GM19328 (cell line): ENCODE data around the gene ZNF879.

Experiments used
- ATAC-seq: cut with Tn5 transposase; IDR thresholded peaks from one replicate; pipeline ENCODE4 v1.9.1; 2021; ENCODE audit warnings: mild to moderate bottlenecking, moderate library complexity; ENCODE audit not compliant: unreplicated experiment

The ZNF879 gene

DNA sequence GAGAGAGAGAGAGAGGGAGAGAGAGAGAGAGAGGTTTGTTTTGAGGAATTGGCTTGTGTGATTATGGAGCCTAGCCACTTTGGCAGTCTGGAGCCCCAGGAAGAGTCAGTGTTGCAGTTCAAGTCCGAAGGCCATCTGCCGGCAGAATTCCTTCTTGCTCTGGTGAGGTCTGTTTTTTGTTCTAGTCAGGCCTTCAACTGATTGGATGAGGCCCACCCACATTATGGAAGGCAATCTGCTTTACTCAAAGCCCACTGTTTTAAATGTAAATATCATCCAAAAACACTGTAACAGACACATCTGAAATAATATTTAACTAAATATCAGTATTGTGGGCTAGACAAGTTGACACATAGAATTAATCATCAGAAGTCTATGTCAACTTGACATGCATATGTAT lies 17.0 kb upstream of the ZNF879 start:
- ATAC-seq, result no peak

- no peak for ATAC-seq
These were observed 14.9 kb upstream of the ZNF879 start for GRCh38 chr5:179008667-179009066.

DNA sequence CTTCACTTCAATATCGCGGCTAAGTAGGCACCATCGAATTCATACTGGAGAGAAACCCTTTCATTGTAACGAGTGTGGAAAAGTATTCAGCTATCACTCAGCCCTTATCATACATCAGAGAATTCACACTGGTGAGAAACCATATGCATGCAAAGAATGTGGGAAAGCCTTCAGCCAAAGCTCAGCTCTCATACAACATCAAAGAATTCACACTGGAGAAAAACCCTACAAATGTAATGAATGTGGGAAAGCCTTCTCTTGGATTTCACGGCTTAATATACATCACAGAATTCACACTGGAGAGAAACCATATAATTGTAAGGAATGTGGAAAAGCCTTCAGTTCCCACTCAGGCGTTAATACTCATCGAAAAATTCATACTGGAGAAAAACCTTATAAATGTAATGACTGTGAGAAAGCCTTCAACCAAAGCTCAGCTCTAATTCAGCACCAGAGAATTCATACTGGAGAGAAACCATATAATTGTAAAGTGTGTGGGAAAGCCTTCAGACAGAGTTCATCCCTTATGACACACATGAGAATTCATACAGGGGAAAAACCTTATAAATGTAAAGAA lies 9.5 kb downstream of the ZNF879 start:
- no peak for ATAC-seq

DNA sequence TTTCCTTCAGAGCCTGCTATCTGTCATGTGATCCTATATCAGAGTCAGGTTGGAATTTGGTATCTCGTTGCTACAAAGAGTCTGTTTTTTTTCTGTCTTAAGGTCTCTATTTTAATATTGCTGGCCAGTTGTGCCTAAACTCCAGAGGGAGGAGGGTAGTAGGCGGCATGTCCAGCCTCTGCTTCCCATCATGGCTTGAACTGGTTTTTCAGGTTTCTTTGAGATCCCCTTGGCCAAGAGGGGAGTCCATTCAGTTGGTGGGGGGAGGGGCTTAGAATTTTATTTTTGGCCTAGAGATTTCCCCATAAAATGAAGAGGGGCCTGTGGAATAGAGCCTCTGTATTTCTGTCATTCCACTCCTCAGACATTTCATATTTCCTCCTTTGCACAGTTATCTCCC lies 21.2 kb downstream of the ZNF879 start:
- no peak for ATAC-seq

- no peak for ATAC-seq
These were observed 28.2 kb downstream of the ZNF879 start for GRCh38 chr5:179051784-179052183.

DNA sequence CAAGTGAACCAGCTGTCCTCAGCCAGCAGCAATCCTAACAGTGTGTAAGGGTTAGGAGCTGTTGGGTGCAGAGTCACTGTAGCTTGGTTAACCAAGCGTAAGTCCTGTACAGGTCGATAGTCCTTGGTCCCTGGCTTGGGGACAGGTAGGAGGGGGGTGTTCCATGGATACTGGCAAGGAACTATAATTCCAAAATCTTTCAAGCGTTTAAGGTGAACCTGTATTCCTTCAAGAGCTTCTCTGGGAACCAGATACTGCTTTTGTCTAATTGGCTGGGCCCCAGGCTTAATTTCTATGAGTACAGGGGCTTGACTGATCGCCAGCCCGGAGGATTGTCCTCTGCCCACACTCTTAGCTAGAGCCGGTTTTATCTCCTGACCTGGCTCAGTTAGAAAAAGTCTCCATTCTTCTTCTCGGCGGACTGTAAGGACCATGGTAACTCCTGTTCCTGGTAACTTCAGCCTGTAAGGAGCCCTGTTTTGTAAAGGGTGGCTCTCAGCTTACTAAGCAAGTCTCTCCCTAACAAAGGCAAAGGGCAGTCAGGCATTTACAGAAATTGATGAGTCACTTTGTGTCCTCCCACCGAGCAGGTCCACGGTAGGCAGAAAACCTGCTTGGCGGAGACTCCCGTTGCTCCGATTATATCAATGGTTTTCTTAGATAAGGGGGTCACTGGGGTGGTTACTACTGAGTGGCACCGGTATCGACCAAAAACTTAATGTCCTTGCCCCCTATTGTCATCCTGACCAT lies 30.6 kb downstream of the ZNF879 start:
- ATAC-seq, result no peak

- no peak for ATAC-seq
These were observed 31.3 kb downstream of the ZNF879 start for GRCh38 chr5:179054876-179055275.

DNA sequence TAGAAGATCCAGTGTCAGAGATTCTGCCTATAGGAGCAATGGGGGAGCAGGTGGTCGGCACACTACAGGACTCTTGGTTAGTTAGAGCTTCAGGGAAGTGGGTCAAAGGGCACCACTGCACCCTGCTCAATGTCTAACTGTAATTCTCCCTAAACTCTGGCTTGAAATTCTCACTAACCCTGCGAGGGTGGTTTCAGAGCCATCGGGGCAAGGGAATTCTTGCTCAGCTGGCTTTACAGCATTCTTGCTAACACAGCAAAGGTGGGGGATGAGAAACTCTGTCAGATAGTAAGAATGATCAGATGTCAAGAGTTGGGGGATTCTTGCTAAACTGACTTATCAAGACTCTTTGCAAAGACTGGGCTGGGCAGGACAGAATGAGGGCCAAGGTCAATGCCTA lies 31.8 kb downstream of the ZNF879 start:
- ATAC-seq, result no peak

DNA sequence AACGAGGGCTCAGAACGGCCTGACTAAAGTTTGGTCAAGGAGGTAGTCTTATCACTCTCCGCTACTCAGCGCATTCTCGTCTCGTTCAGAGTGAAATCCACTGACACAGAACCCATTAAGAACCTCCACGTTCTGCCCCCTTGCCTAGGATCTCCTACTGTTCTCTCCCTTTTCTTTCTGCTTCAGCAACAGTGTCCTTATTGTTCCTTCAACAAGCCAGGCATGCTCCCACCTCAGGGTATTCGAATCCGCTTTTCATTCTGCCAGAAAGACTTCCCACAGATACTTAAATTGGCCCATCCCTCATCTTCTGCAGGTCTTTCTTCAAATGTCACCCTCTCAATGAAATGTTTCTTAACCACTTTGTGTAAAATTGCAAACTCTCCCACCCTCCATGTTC lies 32.2 kb downstream of the ZNF879 start:
- no peak for ATAC-seq

- ATAC-seq, result peak; percentile 77
These were observed 36.8 kb downstream of the ZNF879 start, which contains the start of gene ZNF354C for GRCh38 chr5:179060116-179061008. Gene ZNF354C (plus strand): TSS chr5:179060373. CDS start chr5:179062069, 1,696 bp downstream.

DNA sequence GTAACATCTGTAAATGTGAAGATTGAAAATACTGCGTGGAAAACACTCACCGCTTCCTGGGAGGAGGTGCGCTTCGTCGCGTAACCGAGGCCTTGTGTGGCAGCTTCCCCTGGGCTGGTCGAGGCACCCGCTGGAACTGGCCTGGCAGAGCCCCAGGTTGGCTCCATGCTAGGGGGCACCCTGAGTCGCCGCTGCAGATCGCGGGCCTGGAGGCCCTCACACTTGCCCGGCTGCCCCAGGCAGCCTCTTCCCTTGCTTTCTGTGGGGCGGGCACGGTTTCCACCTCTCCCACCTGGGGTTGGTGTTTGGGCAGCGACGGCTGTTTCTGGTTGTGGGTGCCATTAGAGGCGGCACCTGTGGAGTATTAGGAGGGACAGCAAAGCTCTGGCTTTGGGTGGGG lies 37.4 kb downstream of the ZNF879 start:
- no peak for ATAC-seq

GRCh38 chr5:179065703-179066102 lies 42.1 kb downstream of the ZNF879 start:
- no peak for ATAC-seq

DNA sequence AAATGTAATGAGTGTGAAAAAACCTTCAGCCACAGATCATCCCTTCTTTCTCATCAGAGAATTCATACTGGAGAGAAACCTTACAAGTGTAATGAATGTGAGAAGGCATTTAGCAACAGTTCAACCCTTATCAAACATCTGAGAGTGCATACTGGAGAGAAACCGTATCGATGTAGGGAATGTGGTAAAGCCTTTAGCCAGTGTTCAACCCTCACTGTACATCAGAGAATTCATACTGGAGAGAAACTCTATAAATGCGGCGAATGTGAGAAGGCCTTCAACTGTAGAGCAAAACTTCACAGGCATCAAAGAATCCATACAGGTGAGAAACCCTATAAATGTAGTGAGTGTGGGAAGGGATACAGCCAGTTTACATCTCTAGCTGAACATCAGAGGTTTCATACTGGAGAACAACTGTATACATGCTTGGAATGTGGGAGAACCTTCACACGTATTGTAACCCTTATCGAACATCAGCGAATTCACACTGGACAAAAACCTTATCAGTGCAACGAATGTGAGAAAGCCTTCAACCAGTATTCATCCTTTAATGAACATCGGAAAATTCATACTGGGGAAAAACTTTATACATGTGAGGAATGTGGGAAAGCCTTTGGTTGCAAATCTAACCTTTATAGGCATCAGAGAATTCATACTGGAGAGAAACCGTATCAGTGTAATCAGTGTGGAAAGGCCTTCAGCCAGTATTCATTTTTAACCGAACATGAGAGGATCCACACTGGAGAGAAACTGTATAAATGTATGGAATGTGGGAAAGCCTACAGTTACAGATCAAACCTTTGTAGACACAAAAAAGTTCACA lies 55.8 kb downstream of the ZNF879 start:
- ATAC-seq, result no peak

GRCh38 chr5:179080724-179081123 lies 57.1 kb downstream of the ZNF879 start:
- ATAC-seq, result no peak
